Measurements from ENCODE around the gene NFE2L1.

Gene NFE2L1

GRCh38 chr17:48058393-48059124 is 10.4 kb downstream of the NFE2L1 start:
- TF ChIP-seq EZH2phosphoT487 (IDR thresholded peaks at IDR 0.05; ENCODE audit: low read depth): no peak
- no peak for TF ChIP-seq CTCF (IDR thresholded peaks at IDR 0.05; ENCODE audit: low read depth, low read length)
- Histone ChIP-seq H3K4me3 (ENCODE audit: low read length) (no peak overlapping the region), H3K36me3 (replicated peaks; ENCODE audit: low read depth, low read length) (peaks cover 68% of the 10 kb centered on the region), H4K20me1 (ENCODE audit: insufficient read depth, low read length) (peaks cover 8% of the 10 kb centered on the region), H3K9me3 (ENCODE audit: insufficient read depth, low read length) (no peaks in the 10 kb centered on the region), H3K27me3 (ENCODE audit: low read depth, low read length) (no peaks in the 10 kb centered on the region), H3K27ac (ENCODE audit: low read length) (no peak overlapping the region), H3K4me1 (ENCODE audit: low read length) (peaks cover 33% of the 10 kb centered on the region), H3K9ac (ENCODE audit: low read length) (no peak overlapping the region), H2AFZ (ENCODE audit: low read depth, low read length) (no peak overlapping the region), H3K4me2 (ENCODE audit: low read length) (no peak overlapping the region), H3K79me2 (ENCODE audit: low read length) (peaks cover 56% of the 10 kb centered on the region)

DNA sequence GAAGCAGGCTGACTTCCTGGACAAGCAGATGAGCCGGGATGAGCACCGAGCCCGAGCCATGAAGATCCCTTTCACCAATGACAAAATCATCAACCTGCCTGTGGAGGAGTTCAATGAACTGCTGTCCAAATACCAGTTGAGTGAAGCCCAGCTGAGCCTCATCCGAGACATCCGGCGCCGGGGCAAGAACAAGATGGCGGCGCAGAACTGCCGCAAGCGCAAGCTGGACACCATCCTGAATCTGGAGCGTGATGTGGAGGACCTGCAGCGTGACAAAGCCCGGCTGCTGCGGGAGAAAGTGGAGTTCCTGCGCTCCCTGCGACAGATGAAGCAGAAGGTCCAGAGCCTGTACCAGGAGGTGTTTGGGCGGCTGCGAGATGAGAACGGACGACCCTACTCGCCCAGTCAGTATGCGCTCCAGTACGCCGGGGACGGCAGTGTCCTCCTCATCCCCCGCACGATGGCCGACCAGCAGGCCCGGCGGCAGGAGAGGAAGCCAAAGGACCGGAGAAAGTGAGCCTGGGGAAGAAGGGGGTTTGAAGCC is 11.0 kb downstream of the NFE2L1 start:
- TF ChIP-seq EZH2phosphoT487 (IDR thresholded peaks at IDR 0.05; ENCODE audit: low read depth): no peak
- TF ChIP-seq CTCF (IDR thresholded peaks at IDR 0.05; ENCODE audit: low read depth, low read length): no peak
- peaks cover 52% of the 10 kb centered on the region for H3K79me2 ChIP-seq (ENCODE audit: low read length)
- no peak overlapping the region for H3K27ac ChIP-seq (ENCODE audit: low read length)
- H3K4me1 ChIP-seq (ENCODE audit: low read length): peaks cover 27% of the 10 kb centered on the region
- H3K4me3 ChIP-seq (ENCODE audit: low read length): no peak overlapping the region
- H3K9me3 ChIP-seq (ENCODE audit: insufficient read depth, low read length): no peaks in the 10 kb centered on the region
- H3K36me3 ChIP-seq (replicated peaks; ENCODE audit: low read depth, low read length): peaks cover 66% of the 10 kb centered on the region
- no peaks in the 10 kb centered on the region for H3K27me3 ChIP-seq (ENCODE audit: low read depth, low read length)
- H4K20me1 ChIP-seq (ENCODE audit: insufficient read depth, low read length): peaks cover 11% of the 10 kb centered on the region
- no peak overlapping the region for H3K9ac ChIP-seq (ENCODE audit: low read length)
- H3K4me2 ChIP-seq (ENCODE audit: low read length): no peak overlapping the region
- H2AFZ ChIP-seq (ENCODE audit: low read depth, low read length): no peak overlapping the region

DNA sequence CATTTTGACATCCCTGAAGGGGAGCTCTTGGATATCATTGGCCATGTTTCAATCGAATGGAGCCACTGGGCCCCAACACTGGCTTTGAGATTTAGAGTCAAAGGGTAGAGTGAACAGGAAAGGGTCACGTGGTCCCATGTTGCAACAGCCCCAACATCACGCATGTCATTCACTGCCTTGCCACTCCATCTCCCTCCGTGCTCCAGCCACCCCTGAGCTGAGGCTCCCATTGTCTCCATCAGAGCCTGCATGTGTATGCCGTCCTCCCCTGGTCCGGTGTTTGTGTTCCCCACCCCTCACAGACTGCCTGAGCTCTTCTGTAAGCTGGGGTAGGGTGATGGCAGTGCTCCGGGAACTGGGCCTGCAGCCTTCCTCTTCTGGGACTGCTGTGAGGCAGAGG is 12.1 kb downstream of the NFE2L1 start:
- Histone ChIP-seq H3K27ac (ENCODE audit: low read length) (no peak overlapping the region), H3K36me3 (replicated peaks; ENCODE audit: low read depth, low read length) (peaks cover 68% of the 10 kb centered on the region)
- TF ChIP-seq EZH2phosphoT487 (IDR thresholded peaks at IDR 0.05; ENCODE audit: low read depth) (no peak), CTCF (IDR thresholded peaks at IDR 0.05; ENCODE audit: low read depth, low read length) (no peak)

DNA sequence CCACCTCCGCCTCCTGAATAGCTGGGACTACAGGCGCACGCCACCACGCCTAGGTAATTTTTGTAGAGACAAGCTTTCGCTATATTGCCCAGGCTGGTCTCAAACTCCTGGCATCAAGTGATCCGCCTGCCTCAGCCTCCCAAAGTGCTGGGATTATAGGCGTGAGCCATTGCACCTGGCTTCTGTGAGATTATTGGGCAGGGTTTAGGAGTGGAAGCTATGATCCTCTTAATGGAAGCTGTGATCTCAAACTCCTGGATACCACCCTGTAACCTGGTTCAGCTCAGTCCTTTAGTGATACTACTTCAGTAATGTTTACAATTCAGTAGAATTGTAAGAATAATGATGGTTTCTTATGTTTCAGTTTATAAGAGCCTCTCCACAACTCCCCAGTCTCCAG is 14.1 kb downstream of the NFE2L1 start:
- H3K9ac ChIP-seq (ENCODE audit: low read length): no peak overlapping the region
- no peak overlapping the region for H3K4me2 ChIP-seq (ENCODE audit: low read length)
- no peaks in the 10 kb centered on the region for H3K4me1 ChIP-seq (ENCODE audit: low read length)
- peaks cover 69% of the 10 kb centered on the region for H3K36me3 ChIP-seq (replicated peaks; ENCODE audit: low read depth, low read length)
- H2AFZ ChIP-seq (ENCODE audit: low read depth, low read length): no peak overlapping the region
- no peak for TF ChIP-seq CTCF (IDR thresholded peaks at IDR 0.05; ENCODE audit: low read depth, low read length)
- TF ChIP-seq EZH2phosphoT487 (IDR thresholded peaks at IDR 0.05; ENCODE audit: low read depth): no peak
- H4K20me1 ChIP-seq (ENCODE audit: insufficient read depth, low read length): peaks cover 14% of the 10 kb centered on the region; the same call in 1 of the 2 replicates
- H3K4me3 ChIP-seq (ENCODE audit: low read length): no peak overlapping the region
- no peak overlapping the region for H3K27ac ChIP-seq (ENCODE audit: low read length)
- H3K9me3 ChIP-seq (ENCODE audit: insufficient read depth, low read length): no peaks in the 10 kb centered on the region
- H3K79me2 ChIP-seq (ENCODE audit: low read length): peaks cover 27% of the 10 kb centered on the region
- H3K27me3 ChIP-seq (ENCODE audit: low read depth, low read length): no peaks in the 10 kb centered on the region

More for the DNA sequence above, 12.1 kb downstream of the NFE2L1 start:
- H3K4me1 ChIP-seq (ENCODE audit: low read length): peaks cover 16% of the 10 kb centered on the region
- H3K9me3 ChIP-seq (ENCODE audit: insufficient read depth, low read length): no peaks in the 10 kb centered on the region
- no peak overlapping the region for H3K4me2 ChIP-seq (ENCODE audit: low read length)
- no peak overlapping the region for H2AFZ ChIP-seq (ENCODE audit: low read depth, low read length)
- H3K9ac ChIP-seq (ENCODE audit: low read length): no peak overlapping the region
- no peak overlapping the region for H3K4me3 ChIP-seq (ENCODE audit: low read length)
- H3K27me3 ChIP-seq (ENCODE audit: low read depth, low read length): no peaks in the 10 kb centered on the region
- H4K20me1 ChIP-seq (ENCODE audit: insufficient read depth, low read length): peaks cover 16% of the 10 kb centered on the region
- H3K79me2 ChIP-seq (ENCODE audit: low read length): peaks cover 43% of the 10 kb centered on the region

All from OCI-LY3 (cell line).